ENCODE data around the gene LRRC66.

The LRRC66 gene

GRCh38 chr4:52014903-52015302 is 5.3 kb downstream of the LRRC66 start:
- no CpG with 5 or more reads among the region's 1 CpG for WGBS (ENCODE audit: insufficient coverage)
- H3K27ac ChIP-seq (ENCODE audit: insufficient read depth in 1 of 2, low read depth in 1 of 2, low read length in 2 of 2, poor library complexity in 1 of 2, severe bottlenecking in 2 of 2) = no peak overlapping the region
- no peaks in the 10 kb centered on the region for H3K9me3 ChIP-seq (ENCODE audit: control extremely low read depth in 1 of 5, control insufficient read depth in 4 of 5, insufficient read depth in 2 of 5, low read depth in 1 of 5, low read length in 4 of 5)
- DNase-seq = peak in 2 of 3 donors; percentile 31 to 51
- ChIA-PET POLR2A (no interaction called here), CTCF (interaction anchor here (0.9 to 1.4 kb wide), 3 partner anchors 117 to 180 kb away, joined by 3 to 4 read pairs (median 4); no protein-coding TSS in a partner anchor)
- H3K27me3 ChIP-seq (replicated peaks in 2 of 5; ENCODE audit: control insufficient read depth in 4 of 5, insufficient read depth in 5 of 5, low read length in 4 of 5) = no peaks in the 10 kb centered on the region
- H3K4me3 ChIP-seq (ENCODE audit: control insufficient read depth in 1 of 7, extremely low read depth in 1 of 7, insufficient read depth in 4 of 7, low read depth in 2 of 7, low read length in 6 of 7) = no peak overlapping the region
- no peaks in the 10 kb centered on the region for H3K36me3 ChIP-seq (ENCODE audit: control insufficient read depth in 4 of 4, insufficient read depth in 4 of 4, low read length in 3 of 4)
- H3K4me1 ChIP-seq (ENCODE audit: control extremely low read depth in 1 of 4, control insufficient read depth in 4 of 4, insufficient read depth in 4 of 4, low read length in 3 of 4) = peaks cover 0 to 7% (median 6%) of the 10 kb centered on the region in 4 experiments

GRCh38 chr4:52012651-52013050 is 7.5 kb downstream of the LRRC66 start:
- H3K4me3 ChIP-seq (ENCODE audit: control insufficient read depth in 1 of 7, extremely low read depth in 1 of 7, insufficient read depth in 4 of 7, low read depth in 2 of 7, low read length in 6 of 7) = no peak overlapping the region
- peaks cover 0 to 7% (median 6%) of the 10 kb centered on the region in 4 experiments for H3K4me1 ChIP-seq (ENCODE audit: control extremely low read depth in 1 of 4, control insufficient read depth in 4 of 4, insufficient read depth in 4 of 4, low read length in 3 of 4)
- ChIA-PET POLR2A (no interaction called here), CTCF (no interaction called here)
- H3K27me3 ChIP-seq (replicated peaks in 2 of 5; ENCODE audit: control insufficient read depth in 4 of 5, insufficient read depth in 5 of 5, low read length in 4 of 5) = no peaks in the 10 kb centered on the region
- no CpG with 5 or more reads among the region's 1 CpG for WGBS (ENCODE audit: insufficient coverage)
- no peak overlapping the region for H3K27ac ChIP-seq (ENCODE audit: insufficient read depth in 1 of 2, low read depth in 1 of 2, low read length in 2 of 2, poor library complexity in 1 of 2, severe bottlenecking in 2 of 2)
- no peaks in the 10 kb centered on the region for H3K36me3 ChIP-seq (ENCODE audit: control insufficient read depth in 4 of 4, insufficient read depth in 4 of 4, low read length in 3 of 4)
- no peaks in the 10 kb centered on the region for H3K9me3 ChIP-seq (ENCODE audit: control extremely low read depth in 1 of 5, control insufficient read depth in 4 of 5, insufficient read depth in 2 of 5, low read depth in 1 of 5, low read length in 4 of 5)
- DNase-seq = no peak

DNA sequence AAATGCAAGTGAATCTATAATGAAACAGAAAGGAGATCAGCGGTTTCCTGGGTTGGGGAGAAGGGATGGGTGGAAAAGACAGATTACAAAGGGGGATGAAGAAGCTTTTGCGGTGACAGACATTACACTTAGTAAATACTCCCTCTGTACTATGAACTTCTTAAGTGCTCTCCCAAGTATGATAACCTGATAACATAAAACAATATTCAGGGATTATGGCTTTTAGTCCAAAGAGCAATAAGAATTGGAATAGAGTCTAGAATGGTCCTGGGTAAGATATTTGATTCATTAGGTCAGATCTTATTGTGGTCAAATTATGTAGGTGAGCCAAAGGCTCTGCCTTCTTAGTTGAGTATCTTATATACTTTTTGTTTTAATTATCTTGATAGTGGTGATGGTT is 9.2 kb downstream of the LRRC66 start:
- no peak for DNase-seq
- H3K4me3 ChIP-seq (ENCODE audit: control insufficient read depth in 1 of 7, extremely low read depth in 1 of 7, insufficient read depth in 4 of 7, low read depth in 2 of 7, low read length in 6 of 7) = no peak overlapping the region
- no peaks in the 10 kb centered on the region for H3K27me3 ChIP-seq (replicated peaks in 2 of 5; ENCODE audit: control insufficient read depth in 4 of 5, insufficient read depth in 5 of 5, low read length in 4 of 5)
- no peak overlapping the region for H3K27ac ChIP-seq (ENCODE audit: insufficient read depth in 1 of 2, low read depth in 1 of 2, low read length in 2 of 2, poor library complexity in 1 of 2, severe bottlenecking in 2 of 2)
- peaks cover 0 to 7% (median 6%) of the 10 kb centered on the region in 4 experiments for H3K4me1 ChIP-seq (ENCODE audit: control extremely low read depth in 1 of 4, control insufficient read depth in 4 of 4, insufficient read depth in 4 of 4, low read length in 3 of 4)
- no peaks in the 10 kb centered on the region for H3K9me3 ChIP-seq (ENCODE audit: control extremely low read depth in 1 of 5, control insufficient read depth in 4 of 5, insufficient read depth in 2 of 5, low read depth in 1 of 5, low read length in 4 of 5)
- ChIA-PET POLR2A (no interaction called here), CTCF (interaction anchor here (0.8 kb wide), 1 partner anchor 15 kb away, joined by 3 read pairs; no protein-coding TSS in a partner anchor)
- no CpG with 5 or more reads among the region's 2 CpGs for WGBS (ENCODE audit: insufficient coverage)
- H3K36me3 ChIP-seq (ENCODE audit: control insufficient read depth in 4 of 4, insufficient read depth in 4 of 4, low read length in 3 of 4) = no peaks in the 10 kb centered on the region

- Histone ChIP-seq H3K36me3 (ENCODE audit: control insufficient read depth in 4 of 4, insufficient read depth in 4 of 4, low read length in 3 of 4) (no peaks in the 10 kb centered on the region), H3K4me1 (ENCODE audit: control extremely low read depth in 1 of 4, control insufficient read depth in 4 of 4, insufficient read depth in 4 of 4, low read length in 3 of 4) (no peaks in the 10 kb centered on the region), H3K27me3 (replicated peaks in 2 of 5; ENCODE audit: control insufficient read depth in 4 of 5, insufficient read depth in 5 of 5, low read length in 4 of 5) (no peaks in the 10 kb centered on the region), H3K27ac (ENCODE audit: insufficient read depth in 1 of 2, low read depth in 1 of 2, low read length in 2 of 2, poor library complexity in 1 of 2, severe bottlenecking in 2 of 2) (no peak overlapping the region), H3K9me3 (ENCODE audit: control extremely low read depth in 1 of 5, control insufficient read depth in 4 of 5, insufficient read depth in 2 of 5, low read depth in 1 of 5, low read length in 4 of 5) (no peaks in the 10 kb centered on the region), H3K4me3 (ENCODE audit: control insufficient read depth in 1 of 7, extremely low read depth in 1 of 7, insufficient read depth in 4 of 7, low read depth in 2 of 7, low read length in 6 of 7) (no peak overlapping the region)
- DNase-seq = no peak
- CTCF ChIA-PET = no interaction called here
- 100% methylated on average over 4 of the region's 4 CpGs for WGBS (ENCODE audit: insufficient coverage)
- POLR2A ChIA-PET = no interaction called here
Observed at GRCh38 chr4:52006887-52007286, 13.3 kb downstream of the LRRC66 start.

GRCh38 chr4:52005604-52006273 is 14.4 kb downstream of the LRRC66 start:
- Histone ChIP-seq H3K27ac (ENCODE audit: insufficient read depth in 1 of 2, low read depth in 1 of 2, low read length in 2 of 2, poor library complexity in 1 of 2, severe bottlenecking in 2 of 2) (no peak overlapping the region), H3K4me3 (ENCODE audit: control insufficient read depth in 1 of 7, extremely low read depth in 1 of 7, insufficient read depth in 4 of 7, low read depth in 2 of 7, low read length in 6 of 7) (no peak overlapping the region), H3K27me3 (replicated peaks in 2 of 5; ENCODE audit: control insufficient read depth in 4 of 5, insufficient read depth in 5 of 5, low read length in 4 of 5) (no peaks in the 10 kb centered on the region), H3K9me3 (ENCODE audit: control extremely low read depth in 1 of 5, control insufficient read depth in 4 of 5, insufficient read depth in 2 of 5, low read depth in 1 of 5, low read length in 4 of 5) (no peaks in the 10 kb centered on the region), H3K4me1 (ENCODE audit: control extremely low read depth in 1 of 4, control insufficient read depth in 4 of 4, insufficient read depth in 4 of 4, low read length in 3 of 4) (no peaks in the 10 kb centered on the region), H3K36me3 (ENCODE audit: control insufficient read depth in 4 of 4, insufficient read depth in 4 of 4, low read length in 3 of 4) (no peaks in the 10 kb centered on the region)
- CTCF ChIA-PET = no interaction called here
- POLR2A ChIA-PET = no interaction called here
- no CpG with 5 or more reads among the region's 2 CpGs for WGBS (ENCODE audit: insufficient coverage)
- DNase-seq = no peak

- no peak for DNase-seq
- Histone ChIP-seq H3K4me1 (ENCODE audit: control extremely low read depth in 1 of 4, control insufficient read depth in 4 of 4, insufficient read depth in 4 of 4, low read length in 3 of 4) (no peaks in the 10 kb centered on the region), H3K27me3 (replicated peaks in 2 of 5; ENCODE audit: control insufficient read depth in 4 of 5, insufficient read depth in 5 of 5, low read length in 4 of 5) (no peaks in the 10 kb centered on the region), H3K36me3 (ENCODE audit: control insufficient read depth in 4 of 4, insufficient read depth in 4 of 4, low read length in 3 of 4) (no peaks in the 10 kb centered on the region), H3K4me3 (ENCODE audit: control insufficient read depth in 1 of 7, extremely low read depth in 1 of 7, insufficient read depth in 4 of 7, low read depth in 2 of 7, low read length in 6 of 7) (no peak overlapping the region), H3K9me3 (ENCODE audit: control extremely low read depth in 1 of 5, control insufficient read depth in 4 of 5, insufficient read depth in 2 of 5, low read depth in 1 of 5, low read length in 4 of 5) (no peaks in the 10 kb centered on the region), H3K27ac (ENCODE audit: insufficient read depth in 1 of 2, low read depth in 1 of 2, low read length in 2 of 2, poor library complexity in 1 of 2, severe bottlenecking in 2 of 2) (no peak overlapping the region)
- ChIA-PET POLR2A (no interaction called here), CTCF (no interaction called here)
Observed at GRCh38 chr4:52004414-52004813, 15.7 kb downstream of the LRRC66 start.

DNA sequence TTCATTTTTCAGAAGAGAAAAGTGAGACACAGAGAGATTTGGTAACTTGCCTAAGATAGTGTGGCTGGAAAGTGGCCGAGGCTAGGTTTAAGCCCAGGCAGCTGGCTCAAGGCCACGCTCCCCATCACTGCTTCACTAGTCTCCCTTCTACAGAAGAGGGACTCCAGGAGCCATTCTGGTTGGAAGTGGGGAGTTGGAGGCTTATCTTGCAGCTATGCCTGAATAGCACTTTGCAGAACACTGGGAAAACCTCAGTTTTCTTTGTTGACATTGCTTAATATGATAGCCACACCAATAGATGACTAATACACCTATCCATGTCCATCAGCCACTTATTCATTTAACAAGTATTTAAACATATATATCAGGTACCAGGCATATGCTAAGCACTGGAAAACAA is 18.5 kb downstream of the LRRC66 start:
- no peak for DNase-seq
- H3K4me1 ChIP-seq (ENCODE audit: control extremely low read depth in 1 of 4, control insufficient read depth in 4 of 4, insufficient read depth in 4 of 4, low read length in 3 of 4) = no peaks in the 10 kb centered on the region
- H3K27ac ChIP-seq (ENCODE audit: insufficient read depth in 1 of 2, low read depth in 1 of 2, low read length in 2 of 2, poor library complexity in 1 of 2, severe bottlenecking in 2 of 2) = no peak overlapping the region
- no peak overlapping the region for H3K4me3 ChIP-seq (ENCODE audit: control insufficient read depth in 1 of 7, extremely low read depth in 1 of 7, insufficient read depth in 4 of 7, low read depth in 2 of 7, low read length in 6 of 7)
- ChIA-PET CTCF (no interaction called here), POLR2A (no interaction called here)
- peaks cover 0 to 3% (median under 1%) of the 10 kb centered on the region in 5 experiments for H3K27me3 ChIP-seq (replicated peaks in 2 of 5; ENCODE audit: control insufficient read depth in 4 of 5, insufficient read depth in 5 of 5, low read length in 4 of 5)
- 100% methylated on average over 1 of the region's 2 CpGs for WGBS (ENCODE audit: insufficient coverage)
- no peaks in the 10 kb centered on the region for H3K36me3 ChIP-seq (ENCODE audit: control insufficient read depth in 4 of 4, insufficient read depth in 4 of 4, low read length in 3 of 4)
- no peaks in the 10 kb centered on the region for H3K9me3 ChIP-seq (ENCODE audit: control extremely low read depth in 1 of 5, control insufficient read depth in 4 of 5, insufficient read depth in 2 of 5, low read depth in 1 of 5, low read length in 4 of 5)
